IMR-90 (cell line): ENCODE data around the gene PTGDR2. TPM values are rescaled to one million over a fixed set of nuclear protein-coding genes. Genes with fewer than 3 reads are reported as not detected.

Experiments
- ATAC-seq: fragments of 200-7000 bp; cut with Tn5 transposase; 2 replicates; pipeline ENCODE4 v1.9.1; 2020; ENCODE audit warnings: low read depth, mild to moderate bottlenecking, moderate library complexity
- BruUV-seq: library from RNA; stranded (reverse); fragments of 400-500 nt; replicated peaks from 2 replicates; lab custom pipeline; 2021; lab: Mats Ljungman, UMichigan
- CTCF ChIA-PET: fragments of 300-600 bp; formaldehyde crosslinking; extraction: SDS; loops from one replicate; lab custom pipeline; 2021; ENCODE audit warnings: antibody characterized with exemption; lab: Yijun Ruan, JAX
- POLR2A ChIA-PET: fragments of 300-600 bp; sonication (Branson Sonifier 250); formaldehyde crosslinking; loops from one replicate; lab custom pipeline; 2022; ENCODE audit warnings: antibody characterized with exemption; ENCODE audit not compliant: unreplicated experiment; lab: Charles Lee
- DNase-seq: peaks from one replicate; pipeline ENCODE4 v3.0.0; 2013
- H2AFZ ChIP-seq: replicated peaks from 2 replicates; pipeline ENCODE3; 2013; ENCODE audit warnings: low read length, mild to moderate bottlenecking; ENCODE audit not compliant: poor library complexity
- H2AK5ac ChIP-seq: 2 replicates; pipeline ENCODE4 v1.6.1; 2013; ENCODE audit warnings: low read depth, low read length, inconsistent platforms
- H2AK9ac ChIP-seq: replicated peaks from 2 replicates; pipeline ENCODE3; 2013; ENCODE audit warnings: mild to moderate bottlenecking, low read depth, low read length, moderate library complexity; ENCODE audit not compliant: poor library complexity
- H2BK120ac ChIP-seq: 2 replicates; pipeline ENCODE4 v1.6.1; 2013; ENCODE audit warnings: low read depth, low read length, inconsistent platforms
- H2BK15ac ChIP-seq: 3 replicates; pipeline ENCODE4 v1.6.1; 2013; ENCODE audit warnings: low read depth, low read length, inconsistent platforms
- H2BK20ac ChIP-seq: 2 replicates; pipeline ENCODE4 v1.6.1; 2013; ENCODE audit warnings: low read depth, mild to moderate bottlenecking, inconsistent platforms, low read length, moderate library complexity
- H2BK5ac ChIP-seq: 2 replicates; pipeline ENCODE4 v1.6.1; 2013; ENCODE audit warnings: mild to moderate bottlenecking, low read depth, low read length, inconsistent platforms; ENCODE audit not compliant: poor library complexity, severe bottlenecking
- H3K14ac ChIP-seq: replicated peaks from 2 replicates; pipeline ENCODE4 v1.6.1; 2013; ENCODE audit warnings: low read depth, low read length, inconsistent platforms
- H3K18ac ChIP-seq: 2 replicates; pipeline ENCODE4 v1.6.1; 2013; ENCODE audit warnings: low read depth, low read length, control low read depth
- H3K23ac ChIP-seq: 2 replicates; pipeline ENCODE4 v1.6.1; 2013; ENCODE audit warnings: low read depth, low read length, inconsistent platforms
- H3K27ac ChIP-seq: 2 replicates; pipeline ENCODE4 v1.5.1; 2013; ENCODE audit warnings: mild to moderate bottlenecking, control low read depth, low read length; ENCODE audit not compliant: insufficient read depth
- H3K27me3 ChIP-seq: 2 replicates; pipeline ENCODE4 v1.6.1; 2013; ENCODE audit warnings: low read length; ENCODE audit not compliant: control insufficient read depth, insufficient read depth
- H3K36me3 ChIP-seq: 2 replicates; pipeline ENCODE4 v1.6.1; 2013; ENCODE audit warnings: low read length, mixed read lengths; ENCODE audit not compliant: control insufficient read depth, insufficient read depth
- H3K4ac ChIP-seq: 2 replicates; pipeline ENCODE4 v1.6.1; 2013; ENCODE audit warnings: low read depth, low read length, inconsistent platforms
- H3K4me1 ChIP-seq: 2 replicates; pipeline ENCODE4 v1.6.1; 2013; ENCODE audit warnings: low read length, mixed read lengths; ENCODE audit not compliant: control insufficient read depth, insufficient read depth
- H3K4me2 ChIP-seq: 2 replicates; pipeline ENCODE4 v1.6.1; 2013; ENCODE audit warnings: low read depth, mild to moderate bottlenecking, control low read depth, low read length, moderate library complexity
- H3K4me3 ChIP-seq: 2 replicates; pipeline ENCODE4 v1.5.1; 2013; ENCODE audit warnings: low read depth, mild to moderate bottlenecking, control low read depth, low read length, moderate library complexity; ENCODE audit not compliant: insufficient read depth
- H3K56ac ChIP-seq: 2 replicates; pipeline ENCODE4 v1.6.1; 2013; ENCODE audit warnings: low read length, inconsistent platforms; ENCODE audit not compliant: insufficient read depth; ENCODE audit errors: extremely low read depth
- H3K79me1 ChIP-seq, 2 experiments: 2 replicates each; pipeline ENCODE4 v1.6.1; 2013; ENCODE audit warnings: low read length in 2 of 2, inconsistent platforms in 1 of 2, low read depth in 1 of 2
- H3K9ac ChIP-seq: 2 replicates; pipeline ENCODE4 v1.6.1; 2013; ENCODE audit warnings: low read depth, low read length, control low read depth
- H3K9me1 ChIP-seq: 2 replicates; pipeline ENCODE4 v1.6.1; 2013; ENCODE audit warnings: low read length, inconsistent platforms; ENCODE audit not compliant: insufficient read depth
- H3K9me3 ChIP-seq: 2 replicates; pipeline ENCODE4 v1.6.1; 2013; ENCODE audit warnings: low read length; ENCODE audit not compliant: control insufficient read depth, insufficient read depth
- H4K20me1 ChIP-seq: 2 replicates; pipeline ENCODE4 v1.6.1; 2013; ENCODE audit warnings: low read length, inconsistent platforms; ENCODE audit not compliant: insufficient read depth
- H4K5ac ChIP-seq: 2 replicates; pipeline ENCODE4 v1.6.1; 2013; ENCODE audit warnings: mild to moderate bottlenecking, low read depth, low read length, control low read depth
- H4K8ac ChIP-seq, 2 experiments: 2 replicates each; pipeline ENCODE4 v1.6.1; 2013; ENCODE audit warnings: low read depth in 2 of 2, low read length in 2 of 2, control low read depth in 1 of 2, inconsistent platforms in 1 of 2
- H4K91ac ChIP-seq: 2 replicates; pipeline ENCODE4 v1.6.1; 2013; ENCODE audit warnings: low read depth, low read length, inconsistent platforms; ENCODE audit not compliant: insufficient read depth
- CEBPB ChIP-seq: IDR thresholded peaks from 2 replicates; pipeline ENCODE4 v1.6.1; 2012; ENCODE audit warnings: low read depth, low read length, improper control_type of control experiment
- MAFK ChIP-seq: IDR thresholded peaks from 2 replicates; pipeline ENCODE4 v1.6.1; 2012; ENCODE audit warnings: low read depth, low read length, improper control_type of control experiment
- MAZ ChIP-seq: IDR thresholded peaks from 2 replicates; pipeline ENCODE4 v1.6.1; 2012; ENCODE audit warnings: low read depth, mild to moderate bottlenecking, low read length, improper control_type of control experiment, moderate library complexity, borderline replicate concordance
- POLR2A ChIP-seq: IDR thresholded peaks from 2 replicates; pipeline ENCODE4 v1.6.1; 2012; ENCODE audit warnings: mild to moderate bottlenecking, low read depth, low read length
- RAD21 ChIP-seq: IDR thresholded peaks from 2 replicates; pipeline ENCODE4 v1.6.1; 2012; ENCODE audit warnings: low read length, improper control_type of control experiment
- RFX5 ChIP-seq: IDR thresholded peaks from 2 replicates; pipeline ENCODE4 v1.8.0; 2012; ENCODE audit warnings: low read depth, mild to moderate bottlenecking, low read length, moderate library complexity
- WGBS, 2 experiments: methylation state at CpG; one replicate each; pipeline versions ENCODE4 v1.1.5 to v1.1.7; 2013; ENCODE audit warnings: missing lambda C conversion rate in 2 of 2; ENCODE audit not compliant: insufficient read length in 1 of 2; ENCODE audit errors: extremely low coverage in 2 of 2; 5-methylcytosine and 5-hydroxymethylcytosine counted together
- dilution Hi-C: fragments of 300-500 bp; cut with HindIII; formaldehyde crosslinking; loops from one replicate; pipeline ENCODE4 v1.14.3; 2018; ENCODE audit warnings: low sequenced_read_pairs; ENCODE audit not compliant: unreplicated experiment
- in situ Hi-C: fragments of 300-500 bp; cut with MboI; formaldehyde crosslinking; loops from 3 replicates; pipeline ENCODE4 v1.14.3; 2019; ENCODE audit warnings: low sequenced_read_pairs, inconsistent platforms, mixed read lengths
- intact Hi-C: fragments of 100-400 bp; cut with micrococcal nuclease; formaldehyde crosslinking; loops from 2 replicates; pipeline ENCODE4 v1.10.0; 2022
- polyA plus RNA-seq, 3 experiments: library from polyadenylated mRNA; depleted of rRNA; stranded (reverse); fragments of >200 nt; gene quantifications; 2 replicates each; pipeline ENCODE4 v1.2.3, GENCODE V29; 2012; ENCODE audit warnings: low replicate concordance in 1 of 3
- total RNA-seq: library from RNA; depleted of rRNA; stranded (reverse); fragments of >200 nt; gene quantifications from 2 replicates; pipeline ENCODE4 v1.2.3, GENCODE V29; 2012
- TF ChIP-seq, protein P1 (sequence below): conservative IDR thresholded peaks from 2 replicates; pipeline ENCODE4 v1.5.1; 2012; ENCODE audit warnings: mild to moderate bottlenecking, low read depth, low read length, improper control_type of control experiment
- TF ChIP-seq, protein P2 (sequence below): fragments of 150-350 bp; IDR thresholded peaks from 2 replicates; pipeline ENCODE4 v1.6.1; 2017; ENCODE audit warnings: mild to moderate bottlenecking, antibody characterized with exemption, low read length, low read depth

PTGDR2 gene
- total and polyA plus RNA-seq, 2 of the 4 experiments (the other 2 are of a cell fraction): under 0.01 to 0.12 TPM

DNA sequence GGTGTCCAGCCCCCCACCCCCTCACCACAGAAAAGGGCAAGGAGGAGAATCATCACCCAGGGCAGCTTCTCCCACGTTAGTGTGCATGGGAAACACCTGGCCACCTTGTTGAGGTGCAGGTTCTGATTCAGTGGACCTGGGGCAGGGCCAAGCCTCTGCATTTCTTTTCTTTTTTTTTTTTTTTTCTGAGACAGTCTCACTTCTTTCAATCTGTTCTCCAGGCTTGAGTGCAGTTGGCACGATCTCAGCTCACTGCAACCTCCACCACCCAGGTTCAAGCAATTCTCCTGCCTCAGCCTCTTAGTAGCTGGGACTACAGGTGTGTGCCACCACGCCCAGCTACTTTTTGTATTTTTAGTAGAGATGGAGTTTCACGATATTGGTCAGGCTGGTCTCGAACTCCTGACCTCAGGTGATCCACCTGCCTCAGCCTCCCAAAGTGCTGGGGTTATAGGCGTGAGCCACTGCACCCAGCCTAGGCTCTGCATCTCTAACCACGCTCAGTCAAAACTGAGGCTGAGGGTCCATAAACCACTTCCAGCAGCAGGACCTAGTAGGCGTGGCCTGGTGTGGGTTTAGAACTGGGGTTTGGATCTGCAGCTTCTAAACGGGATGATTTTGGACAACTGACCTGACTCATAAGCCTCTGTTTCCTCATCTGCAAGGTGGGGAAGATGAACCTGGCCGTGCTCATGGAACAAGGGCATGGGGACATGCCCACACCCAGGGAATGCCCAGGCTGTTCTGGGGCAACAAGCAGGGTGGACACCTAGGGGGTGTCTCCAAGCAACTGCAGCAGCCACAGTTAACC, 12.3 kb upstream of the PTGDR2 start:
- POLR2A ChIA-PET: no interaction called here
- no peaks in the 10 kb centered on the region for H3K36me3 ChIP-seq
- BruUV-seq: no TSS peak
- TF ChIP-seq, protein P1, sequence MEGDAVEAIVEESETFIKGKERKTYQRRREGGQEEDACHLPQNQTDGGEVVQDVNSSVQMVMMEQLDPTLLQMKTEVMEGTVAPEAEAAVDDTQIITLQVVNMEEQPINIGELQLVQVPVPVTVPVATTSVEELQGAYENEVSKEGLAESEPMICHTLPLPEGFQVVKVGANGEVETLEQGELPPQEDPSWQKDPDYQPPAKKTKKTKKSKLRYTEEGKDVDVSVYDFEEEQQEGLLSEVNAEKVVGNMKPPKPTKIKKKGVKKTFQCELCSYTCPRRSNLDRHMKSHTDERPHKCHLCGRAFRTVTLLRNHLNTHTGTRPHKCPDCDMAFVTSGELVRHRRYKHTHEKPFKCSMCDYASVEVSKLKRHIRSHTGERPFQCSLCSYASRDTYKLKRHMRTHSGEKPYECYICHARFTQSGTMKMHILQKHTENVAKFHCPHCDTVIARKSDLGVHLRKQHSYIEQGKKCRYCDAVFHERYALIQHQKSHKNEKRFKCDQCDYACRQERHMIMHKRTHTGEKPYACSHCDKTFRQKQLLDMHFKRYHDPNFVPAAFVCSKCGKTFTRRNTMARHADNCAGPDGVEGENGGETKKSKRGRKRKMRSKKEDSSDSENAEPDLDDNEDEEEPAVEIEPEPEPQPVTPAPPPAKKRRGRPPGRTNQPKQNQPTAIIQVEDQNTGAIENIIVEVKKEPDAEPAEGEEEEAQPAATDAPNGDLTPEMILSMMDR: no peak
- TF ChIP-seq MAZ (no peak), CEBPB (no peak), RAD21 (no peak), MAFK (no peak), POLR2A (no peak), RFX5 (no peak)
- TF ChIP-seq, protein P2, sequence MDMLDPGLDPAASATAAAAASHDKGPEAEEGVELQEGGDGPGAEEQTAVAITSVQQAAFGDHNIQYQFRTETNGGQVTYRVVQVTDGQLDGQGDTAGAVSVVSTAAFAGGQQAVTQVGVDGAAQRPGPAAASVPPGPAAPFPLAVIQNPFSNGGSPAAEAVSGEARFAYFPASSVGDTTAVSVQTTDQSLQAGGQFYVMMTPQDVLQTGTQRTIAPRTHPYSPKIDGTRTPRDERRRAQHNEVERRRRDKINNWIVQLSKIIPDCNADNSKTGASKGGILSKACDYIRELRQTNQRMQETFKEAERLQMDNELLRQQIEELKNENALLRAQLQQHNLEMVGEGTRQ: no peak
- H3K4me3 ChIP-seq: no peak overlapping the region
- no peak overlapping the region for H2BK5ac ChIP-seq
- no peak overlapping the region for H3K56ac ChIP-seq
- dilution Hi-C loops: no loop called here
- no peak overlapping the region for H2AFZ ChIP-seq
- no peaks in the 10 kb centered on the region for H4K20me1 ChIP-seq
- H2BK15ac ChIP-seq: no peak overlapping the region
- no peak overlapping the region for H3K18ac ChIP-seq
- in situ Hi-C loops: no loop called here
- H3K14ac ChIP-seq: no peak overlapping the region
- no peak overlapping the region for H2AK9ac ChIP-seq
- CTCF ChIA-PET: interaction anchor here (0.9 kb wide), 1 partner anchor 19 kb away, joined by 4 read pairs; no protein-coding TSS in a partner anchor
- no peak overlapping the region for H3K4ac ChIP-seq
- 0 out of 4 replicates have a peak, but pooled peaks cover 0 to 3% of the 10 kb centered on the region in 2 experiments for H3K79me1 ChIP-seq
- no peak overlapping the region for H4K5ac ChIP-seq
- no peak overlapping the region for H4K8ac ChIP-seq
- no peak overlapping the region for H3K9ac ChIP-seq
- DNase-seq (no peak), ATAC-seq (no peak)
- H2BK20ac ChIP-seq: no peak overlapping the region
- H3K27ac ChIP-seq: no peak overlapping the region
- no peak overlapping the region for H3K4me2 ChIP-seq
- WGBS, 2 experiments: 79% methylated on average over 4 of the region's 10 CpGs; no CpG with 5 or more reads in 1 of the 2 experiments
- H3K9me3 ChIP-seq: no peaks in the 10 kb centered on the region
- peaks cover 9% of the 10 kb centered on the region for H3K27me3 ChIP-seq
- no peak overlapping the region for H3K23ac ChIP-seq
- intact Hi-C loops: no loop called here
- no peak overlapping the region for H2AK5ac ChIP-seq
- H3K4me1 ChIP-seq: peaks cover 15% of the 10 kb centered on the region
- H4K91ac ChIP-seq: no peak overlapping the region
- no peak overlapping the region for H2BK120ac ChIP-seq
- H3K9me1 ChIP-seq: peaks cover 17% of the 10 kb centered on the region
